HEK293 (cell line): ENCODE measurements around the gene BBOF1.

Experiments used
- CTCF ChIA-PET: fragments of 350-600 bp; formaldehyde crosslinking; extraction: SDS; loops from one replicate; lab custom pipeline; 2021; ENCODE audit warnings: antibody characterized with exemption; lab: Yijun Ruan, JAX
- POLR2A ChIA-PET: fragments of 300-600 bp; formaldehyde crosslinking; extraction: SDS; loops from one replicate; lab custom pipeline; 2020; ENCODE audit warnings: antibody characterized with exemption, inconsistent platforms; lab: Yijun Ruan, JAX
- H3K27ac ChIP-seq: fragments of 200-500 bp; sonication (Bioruptor generic); 2 replicates; pipeline ENCODE4 v1.5.1; 2014; ENCODE audit warnings: low read depth, low read length, control low read depth, inconsistent platforms; ENCODE audit errors: extremely low read depth
- H3K36me3 ChIP-seq, 2 experiments: fragments of 200-500 bp in 1 of 2; sonication (Bioruptor generic) in 1 of 2; 1 replicate in 1 of 2; 2 replicates in 1 of 2; pipeline ENCODE4 v1.5.1; 2014 to 2017; ENCODE audit warnings: inconsistent platforms in 2 of 2, low read length in 2 of 2; ENCODE audit not compliant: control insufficient read depth in 2 of 2, insufficient read depth in 1 of 2
- H3K4me1 ChIP-seq: fragments of 200-500 bp; sonication (Bioruptor generic); 2 replicates; pipeline ENCODE4 v1.5.1; 2014; ENCODE audit warnings: mild to moderate bottlenecking, low read length, inconsistent platforms; ENCODE audit not compliant: control insufficient read depth, insufficient read depth
- H3K4me3 ChIP-seq: 2 replicates; pipeline ENCODE4 v1.5.1; 2011; ENCODE audit warnings: low read depth, mild to moderate bottlenecking, control low read depth, low read length, moderate library complexity
- H3K9me3 ChIP-seq: fragments of 200-500 bp; sonication (Bioruptor generic); 2 replicates; pipeline ENCODE4 v1.5.1; 2014; ENCODE audit warnings: low read depth, low read length, inconsistent platforms; ENCODE audit not compliant: control insufficient read depth, insufficient read depth
- EGR2 ChIP-seq: fragments of 450-650 bp; formaldehyde crosslinking; IDR thresholded peaks from 2 replicates; pipeline ENCODE4 v1.5.1; 2016; ENCODE audit warnings: low read depth, missing biosample characterization, missing genetic modification characterization
- KLF16 ChIP-seq: fragments of 450-650 bp; formaldehyde crosslinking; IDR thresholded peaks from 2 replicates; pipeline ENCODE4 v1.5.1; 2017; ENCODE audit warnings: missing biosample characterization, missing genetic modification characterization
- RBAK ChIP-seq: fragments of 450-650 bp; formaldehyde crosslinking; IDR thresholded peaks from 2 replicates; pipeline ENCODE4 v1.5.1; 2016; ENCODE audit warnings: missing biosample characterization, missing genetic modification characterization
- SALL2 ChIP-seq: fragments of 450-650 bp; formaldehyde crosslinking; IDR thresholded peaks from 2 replicates; pipeline ENCODE4 v1.5.0; 2017; ENCODE audit warnings: missing biosample characterization, mild to moderate bottlenecking, missing genetic modification characterization, borderline replicate concordance
- SCRT2 ChIP-seq: fragments of 450-650 bp; formaldehyde crosslinking; IDR thresholded peaks from 2 replicates; pipeline ENCODE4 v1.5.1; 2016; ENCODE audit warnings: missing biosample characterization, missing genetic modification characterization
- SP3 ChIP-seq: fragments of 450-650 bp; formaldehyde crosslinking; IDR thresholded peaks from 2 replicates; pipeline ENCODE4 v1.5.1; 2016; ENCODE audit warnings: missing biosample characterization, missing genetic modification characterization
- YY1 ChIP-seq: fragments of 450-650 bp; formaldehyde crosslinking; IDR thresholded peaks from 2 replicates; pipeline ENCODE4 v1.5.1; 2018; ENCODE audit warnings: missing biosample characterization, missing genetic modification characterization
- ZNF114 ChIP-seq: fragments of 450-650 bp; formaldehyde crosslinking; IDR thresholded peaks from 2 replicates; pipeline ENCODE4 v1.5.0; 2017; ENCODE audit warnings: missing biosample characterization, missing genetic modification characterization
- ZNF157 ChIP-seq: fragments of 450-650 bp; formaldehyde crosslinking; IDR thresholded peaks from 2 replicates; pipeline ENCODE4 v1.5.1; 2016; ENCODE audit warnings: missing biosample characterization, missing genetic modification characterization
- ZNF211 ChIP-seq: fragments of 450-650 bp; formaldehyde crosslinking; IDR thresholded peaks from 2 replicates; pipeline ENCODE4 v1.5.1; 2016; ENCODE audit warnings: low read depth, missing biosample characterization, missing genetic modification characterization
- ZNF223 ChIP-seq: fragments of 450-650 bp; formaldehyde crosslinking; IDR thresholded peaks from 2 replicates; pipeline ENCODE4 v1.5.1; 2016; ENCODE audit warnings: missing biosample characterization, missing genetic modification characterization
- ZNF292 ChIP-seq: fragments of 450-650 bp; formaldehyde crosslinking; IDR thresholded peaks from 2 replicates; pipeline ENCODE4 v1.5.1; 2016; ENCODE audit warnings: low read depth, missing biosample characterization, missing genetic modification characterization, borderline replicate concordance
- ZNF354C ChIP-seq: fragments of 450-650 bp; formaldehyde crosslinking; IDR thresholded peaks from 2 replicates; pipeline ENCODE4 v1.5.1; 2016; ENCODE audit warnings: missing biosample characterization, missing genetic modification characterization, low read depth, borderline replicate concordance
- ZNF37A ChIP-seq: fragments of 450-650 bp; IDR thresholded peaks from 2 replicates; pipeline ENCODE4 v1.5.1; 2018; ENCODE audit warnings: missing biosample characterization, missing genetic modification characterization
- ZNF558 ChIP-seq: fragments of 450-650 bp; formaldehyde crosslinking; IDR thresholded peaks from 2 replicates; pipeline ENCODE4 v1.5.1; 2016; ENCODE audit warnings: missing biosample characterization, missing genetic modification characterization
- ZNF621 ChIP-seq: fragments of 450-650 bp; formaldehyde crosslinking; IDR thresholded peaks from 2 replicates; pipeline ENCODE4 v1.5.1; 2017; ENCODE audit warnings: missing biosample characterization, missing genetic modification characterization
- ZNF707 ChIP-seq: fragments of 450-650 bp; formaldehyde crosslinking; IDR thresholded peaks from 2 replicates; pipeline ENCODE4 v1.5.1; 2016; ENCODE audit warnings: missing biosample characterization, missing genetic modification characterization
- ZNF747 ChIP-seq: fragments of 450-650 bp; formaldehyde crosslinking; IDR thresholded peaks from 2 replicates; pipeline ENCODE4 v1.5.1; 2016; ENCODE audit warnings: missing biosample characterization, missing genetic modification characterization
- ZNF791 ChIP-seq: fragments of 450-650 bp; formaldehyde crosslinking; IDR thresholded peaks from 2 replicates; pipeline ENCODE4 v1.5.1; 2016; ENCODE audit warnings: missing biosample characterization, missing genetic modification characterization
- ZNF837 ChIP-seq: fragments of 450-650 bp; formaldehyde crosslinking; IDR thresholded peaks from 2 replicates; pipeline ENCODE4 v1.5.1; 2016; ENCODE audit warnings: missing biosample characterization, missing genetic modification characterization
- ZSCAN16 ChIP-seq: fragments of 450-650 bp; formaldehyde crosslinking; IDR thresholded peaks from 2 replicates; pipeline ENCODE4 v1.5.1; 2016; ENCODE audit warnings: missing biosample characterization, missing genetic modification characterization
- TF ChIP-seq, protein P1 (sequence below): fragments of 450-650 bp; formaldehyde crosslinking; IDR thresholded peaks from 2 replicates; pipeline ENCODE4 v1.5.1; 2016; ENCODE audit warnings: missing biosample characterization, missing genetic modification characterization
- TF ChIP-seq, protein P2 (sequence below): fragments of 450-650 bp; formaldehyde crosslinking; IDR thresholded peaks from 2 replicates; pipeline ENCODE4 v1.5.1; 2017; ENCODE audit warnings: missing biosample characterization, missing genetic modification characterization
- TF ChIP-seq, protein P3 (sequence below): fragments of 450-650 bp; formaldehyde crosslinking; IDR thresholded peaks from 2 replicates; pipeline ENCODE4 v1.5.1; 2016; ENCODE audit warnings: missing biosample characterization, missing genetic modification characterization
- TF ChIP-seq, protein P4 (sequence below): fragments of 450-650 bp; formaldehyde crosslinking; IDR thresholded peaks from 2 replicates; pipeline ENCODE4 v1.5.1; 2016; ENCODE audit warnings: missing biosample characterization, missing genetic modification characterization
- TF ChIP-seq, protein P5 (sequence below): fragments of 450-650 bp; formaldehyde crosslinking; IDR thresholded peaks from 2 replicates; pipeline ENCODE4 v1.5.1; 2016; ENCODE audit warnings: missing biosample characterization, missing genetic modification characterization, borderline replicate concordance
- TF ChIP-seq, protein P6 (sequence below): fragments of 450-650 bp; formaldehyde crosslinking; IDR thresholded peaks from 2 replicates; pipeline ENCODE4 v1.5.1; 2016; ENCODE audit warnings: missing biosample characterization, missing genetic modification characterization

The BBOF1 gene

DNA sequence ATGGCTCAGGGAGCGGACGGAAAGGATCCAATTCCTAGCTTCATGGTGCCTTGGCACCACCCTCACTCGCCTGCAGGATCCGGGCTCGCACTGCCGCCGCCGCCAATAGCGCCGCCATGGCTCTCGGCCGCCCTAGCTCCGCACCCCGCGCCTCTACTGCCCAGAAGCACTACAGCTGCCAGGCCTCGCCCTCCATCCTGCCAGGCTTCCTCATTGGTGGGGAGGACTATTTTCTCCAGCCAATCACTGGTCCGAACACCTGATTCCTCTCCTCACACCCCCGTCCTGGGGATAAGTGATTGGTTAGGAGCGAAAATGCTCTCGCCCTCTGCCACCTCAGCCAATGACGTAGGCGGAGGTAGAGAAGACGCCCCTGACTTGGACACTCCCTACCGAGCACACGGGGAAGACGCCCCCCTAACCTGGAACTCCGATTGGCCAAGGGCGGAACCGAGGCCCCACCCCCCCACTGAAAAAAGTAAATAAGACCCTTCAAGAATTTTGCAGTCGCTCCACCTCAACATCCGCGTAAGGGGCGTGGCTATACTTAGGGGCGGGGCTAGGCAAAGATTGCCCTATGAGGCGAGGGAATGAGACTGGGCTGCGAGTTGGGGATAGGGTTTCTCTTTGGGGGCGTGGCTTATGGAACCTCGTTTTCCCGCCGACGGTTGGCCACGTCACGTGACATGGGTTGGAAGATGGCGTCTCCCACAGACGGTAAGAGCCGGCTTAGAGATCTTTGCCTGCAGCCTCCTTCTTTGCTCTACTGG lies 65.3 kb downstream of the BBOF1 start, which contains the start of the genes ALDH6A1 and LIN52:
Gene ALDH6A1, minus strand, starts transcription at position 177 of the 770 bp plus-strand sequence. Its CDS starts 59 bp downstream, at position 118.
Gene LIN52, plus strand, starts transcription at position 680 of the 770 bp plus-strand sequence. Its CDS starts 19 bp downstream, at position 699.
- Histone ChIP-seq H3K36me3 (no peaks in the 10 kb centered on the region; a peak in 1 of 3 replicates), H3K4me3 (peak within 1 kb of the TSS; percentile 91), H3K4me1 (peaks cover 6% of the 10 kb centered on the region; the same call in 1 of the 2 replicates), H3K9me3 (no peaks in the 10 kb centered on the region), H3K27ac (peak within 1 kb of the TSS; percentile 58)
- CTCF ChIA-PET: interaction anchor here (0.6 to 1.0 kb wide), 4 partner anchors 12 to 1225 kb away, joined by 3 to 4 read pairs (median 4); no protein-coding TSS in a partner anchor
- POLR2A ChIA-PET: interaction anchor here (0.6 to 1.9 kb wide), 4 partner anchors 10 to 1377 kb away, joined by 3 to 6 read pairs (median 4); no protein-coding TSS in a partner anchor
- TF ChIP-seq ZNF211 (tag by site-specific recombination): no peak
- TF ChIP-seq ZNF747 (tag by site-specific recombination): no peak
- TF ChIP-seq ZNF114: no peak
- TF ChIP-seq, protein P1, sequence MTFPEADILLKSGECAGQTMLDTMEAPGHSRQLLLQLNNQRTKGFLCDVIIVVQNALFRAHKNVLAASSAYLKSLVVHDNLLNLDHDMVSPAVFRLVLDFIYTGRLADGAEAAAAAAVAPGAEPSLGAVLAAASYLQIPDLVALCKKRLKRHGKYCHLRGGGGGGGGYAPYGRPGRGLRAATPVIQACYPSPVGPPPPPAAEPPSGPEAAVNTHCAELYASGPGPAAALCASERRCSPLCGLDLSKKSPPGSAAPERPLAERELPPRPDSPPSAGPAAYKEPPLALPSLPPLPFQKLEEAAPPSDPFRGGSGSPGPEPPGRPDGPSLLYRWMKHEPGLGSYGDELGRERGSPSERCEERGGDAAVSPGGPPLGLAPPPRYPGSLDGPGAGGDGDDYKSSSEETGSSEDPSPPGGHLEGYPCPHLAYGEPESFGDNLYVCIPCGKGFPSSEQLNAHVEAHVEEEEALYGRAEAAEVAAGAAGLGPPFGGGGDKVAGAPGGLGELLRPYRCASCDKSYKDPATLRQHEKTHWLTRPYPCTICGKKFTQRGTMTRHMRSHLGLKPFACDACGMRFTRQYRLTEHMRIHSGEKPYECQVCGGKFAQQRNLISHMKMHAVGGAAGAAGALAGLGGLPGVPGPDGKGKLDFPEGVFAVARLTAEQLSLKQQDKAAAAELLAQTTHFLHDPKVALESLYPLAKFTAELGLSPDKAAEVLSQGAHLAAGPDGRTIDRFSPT (tag by site-specific recombination): peak; percentile 40; the same call in 1 of the 2 replicates
- TF ChIP-seq, protein P2, sequence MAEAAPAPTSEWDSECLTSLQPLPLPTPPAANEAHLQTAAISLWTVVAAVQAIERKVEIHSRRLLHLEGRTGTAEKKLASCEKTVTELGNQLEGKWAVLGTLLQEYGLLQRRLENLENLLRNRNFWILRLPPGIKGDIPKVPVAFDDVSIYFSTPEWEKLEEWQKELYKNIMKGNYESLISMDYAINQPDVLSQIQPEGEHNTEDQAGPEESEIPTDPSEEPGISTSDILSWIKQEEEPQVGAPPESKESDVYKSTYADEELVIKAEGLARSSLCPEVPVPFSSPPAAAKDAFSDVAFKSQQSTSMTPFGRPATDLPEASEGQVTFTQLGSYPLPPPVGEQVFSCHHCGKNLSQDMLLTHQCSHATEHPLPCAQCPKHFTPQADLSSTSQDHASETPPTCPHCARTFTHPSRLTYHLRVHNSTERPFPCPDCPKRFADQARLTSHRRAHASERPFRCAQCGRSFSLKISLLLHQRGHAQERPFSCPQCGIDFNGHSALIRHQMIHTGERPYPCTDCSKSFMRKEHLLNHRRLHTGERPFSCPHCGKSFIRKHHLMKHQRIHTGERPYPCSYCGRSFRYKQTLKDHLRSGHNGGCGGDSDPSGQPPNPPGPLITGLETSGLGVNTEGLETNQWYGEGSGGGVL: no peak
- TF ChIP-seq KLF16 (tag by site-specific recombination): 0 out of 2 replicates have a peak, but pooled peaks have one; percentile 58
- peak; percentile 91 for TF ChIP-seq SP3 (tag by site-specific recombination)
- TF ChIP-seq, protein P3, sequence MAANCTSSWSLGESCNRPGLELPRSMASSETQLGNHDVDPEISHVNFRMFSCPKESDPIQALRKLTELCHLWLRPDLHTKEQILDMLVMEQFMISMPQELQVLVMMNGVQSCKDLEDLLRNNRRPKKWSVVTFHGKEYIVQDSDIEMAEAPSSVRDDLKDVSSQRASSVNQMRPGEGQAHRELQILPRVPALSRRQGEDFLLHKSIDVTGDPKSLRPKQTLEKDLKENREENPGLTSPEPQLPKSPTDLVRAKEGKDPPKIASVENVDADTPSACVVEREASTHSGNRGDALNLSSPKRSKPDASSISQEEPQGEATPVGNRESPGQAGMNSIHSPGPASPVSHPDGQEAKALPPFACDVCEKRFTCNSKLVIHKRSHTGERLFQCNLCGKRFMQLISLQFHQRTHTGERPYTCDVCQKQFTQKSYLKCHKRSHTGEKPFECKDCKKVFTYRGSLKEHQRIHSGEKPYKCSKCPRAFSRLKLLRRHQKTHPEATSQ (tag by site-specific recombination): no peak
- TF ChIP-seq ZNF223 (tag by site-specific recombination): no peak
- TF ChIP-seq ZNF37A (tag by site-specific recombination): no peak
- TF ChIP-seq, protein P4, sequence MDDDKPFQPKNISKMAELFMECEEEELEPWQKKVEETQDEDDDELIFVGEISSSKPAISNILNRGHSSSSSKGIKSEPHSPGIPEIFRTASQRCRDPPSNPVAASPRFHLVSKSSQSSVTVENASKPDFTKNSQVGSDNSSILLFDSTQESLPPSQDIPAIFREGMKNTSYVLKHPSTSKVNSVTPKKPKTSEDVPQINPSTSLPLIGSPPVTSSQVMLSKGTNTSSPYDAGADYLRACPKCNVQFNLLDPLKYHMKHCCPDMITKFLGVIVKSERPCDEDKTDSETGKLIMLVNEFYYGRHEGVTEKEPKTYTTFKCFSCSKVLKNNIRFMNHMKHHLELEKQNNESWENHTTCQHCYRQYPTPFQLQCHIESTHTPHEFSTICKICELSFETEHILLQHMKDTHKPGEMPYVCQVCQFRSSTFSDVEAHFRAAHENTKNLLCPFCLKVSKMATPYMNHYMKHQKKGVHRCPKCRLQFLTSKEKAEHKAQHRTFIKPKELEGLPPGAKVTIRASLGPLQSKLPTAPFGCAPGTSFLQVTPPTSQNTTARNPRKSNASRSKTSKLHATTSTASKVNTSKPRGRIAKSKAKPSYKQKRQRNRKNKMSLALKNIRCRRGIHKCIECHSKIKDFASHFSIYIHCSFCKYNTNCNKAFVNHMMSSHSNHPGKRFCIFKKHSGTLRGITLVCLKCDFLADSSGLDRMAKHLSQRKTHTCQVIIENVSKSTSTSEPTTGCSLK (tag by site-specific recombination): no peak
- no peak for TF ChIP-seq SALL2 (tag by site-specific recombination)
- no peak for TF ChIP-seq RBAK (tag by site-specific recombination)
- TF ChIP-seq, protein P5, sequence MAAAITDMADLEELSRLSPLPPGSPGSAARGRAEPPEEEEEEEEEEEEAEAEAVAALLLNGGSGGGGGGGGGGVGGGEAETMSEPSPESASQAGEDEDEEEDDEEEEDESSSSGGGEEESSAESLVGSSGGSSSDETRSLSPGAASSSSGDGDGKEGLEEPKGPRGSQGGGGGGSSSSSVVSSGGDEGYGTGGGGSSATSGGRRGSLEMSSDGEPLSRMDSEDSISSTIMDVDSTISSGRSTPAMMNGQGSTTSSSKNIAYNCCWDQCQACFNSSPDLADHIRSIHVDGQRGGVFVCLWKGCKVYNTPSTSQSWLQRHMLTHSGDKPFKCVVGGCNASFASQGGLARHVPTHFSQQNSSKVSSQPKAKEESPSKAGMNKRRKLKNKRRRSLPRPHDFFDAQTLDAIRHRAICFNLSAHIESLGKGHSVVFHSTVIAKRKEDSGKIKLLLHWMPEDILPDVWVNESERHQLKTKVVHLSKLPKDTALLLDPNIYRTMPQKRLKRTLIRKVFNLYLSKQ: no peak
- TF ChIP-seq, protein P6, sequence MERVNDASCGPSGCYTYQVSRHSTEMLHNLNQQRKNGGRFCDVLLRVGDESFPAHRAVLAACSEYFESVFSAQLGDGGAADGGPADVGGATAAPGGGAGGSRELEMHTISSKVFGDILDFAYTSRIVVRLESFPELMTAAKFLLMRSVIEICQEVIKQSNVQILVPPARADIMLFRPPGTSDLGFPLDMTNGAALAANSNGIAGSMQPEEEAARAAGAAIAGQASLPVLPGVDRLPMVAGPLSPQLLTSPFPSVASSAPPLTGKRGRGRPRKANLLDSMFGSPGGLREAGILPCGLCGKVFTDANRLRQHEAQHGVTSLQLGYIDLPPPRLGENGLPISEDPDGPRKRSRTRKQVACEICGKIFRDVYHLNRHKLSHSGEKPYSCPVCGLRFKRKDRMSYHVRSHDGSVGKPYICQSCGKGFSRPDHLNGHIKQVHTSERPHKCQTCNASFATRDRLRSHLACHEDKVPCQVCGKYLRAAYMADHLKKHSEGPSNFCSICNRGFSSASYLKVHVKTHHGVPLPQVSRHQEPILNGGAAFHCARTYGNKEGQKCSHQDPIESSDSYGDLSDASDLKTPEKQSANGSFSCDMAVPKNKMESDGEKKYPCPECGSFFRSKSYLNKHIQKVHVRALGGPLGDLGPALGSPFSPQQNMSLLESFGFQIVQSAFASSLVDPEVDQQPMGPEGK (tag by site-specific recombination): peak; percentile 60
- no peak for TF ChIP-seq ZNF157 (tag by site-specific recombination)
- peak; percentile 82 for TF ChIP-seq YY1 (tag by site-specific recombination)
- no peak for TF ChIP-seq ZNF707 (tag by site-specific recombination)
- TF ChIP-seq ZSCAN16 (tag by site-specific recombination): no peak
- TF ChIP-seq ZNF621 (tag by site-specific recombination): no peak
- no peak for TF ChIP-seq ZNF837 (tag by site-specific recombination)
- TF ChIP-seq ZNF354C (tag by site-specific recombination): no peak
- no peak for TF ChIP-seq SCRT2 (tag by site-specific recombination)
- no peak for TF ChIP-seq ZNF292 (tag by site-specific recombination)
- TF ChIP-seq ZNF558 (tag by site-specific recombination): no peak
- no peak for TF ChIP-seq EGR2
- no peak for TF ChIP-seq ZNF791 (tag by site-specific recombination)
